Ramos (cell line): ENCODE measurements around the gene RFC1.

Experiments
- in situ Hi-C: fragments of 300-500 bp; cut with MboI; formaldehyde crosslinking; loops from one replicate; pipeline ENCODE4 v1.14.3; 2022; ENCODE audit warnings: low sequenced_read_pairs; ENCODE audit not compliant: unreplicated experiment

Gene RFC1

DNA sequence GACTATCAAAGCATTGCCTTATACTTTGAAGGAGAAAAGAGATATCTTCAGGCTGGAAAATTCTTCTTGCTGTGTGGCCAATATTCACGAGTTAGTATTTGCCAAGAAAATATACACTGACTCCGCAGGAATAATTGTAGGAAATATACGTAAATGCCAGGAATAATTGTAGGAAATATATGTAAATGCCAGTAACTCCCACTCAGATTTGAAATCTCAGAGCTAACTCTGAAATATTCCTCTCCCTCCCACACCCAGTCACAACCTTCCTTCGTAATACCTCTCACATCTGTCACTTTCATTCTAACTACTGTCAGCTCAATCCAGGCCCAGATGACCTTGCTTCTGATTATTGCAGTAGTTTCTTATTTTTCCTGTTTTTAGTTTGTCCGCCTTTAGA lies 110.3 kb downstream of the RFC1 start:
- in situ Hi-C loops, result no loop called here

DNA sequence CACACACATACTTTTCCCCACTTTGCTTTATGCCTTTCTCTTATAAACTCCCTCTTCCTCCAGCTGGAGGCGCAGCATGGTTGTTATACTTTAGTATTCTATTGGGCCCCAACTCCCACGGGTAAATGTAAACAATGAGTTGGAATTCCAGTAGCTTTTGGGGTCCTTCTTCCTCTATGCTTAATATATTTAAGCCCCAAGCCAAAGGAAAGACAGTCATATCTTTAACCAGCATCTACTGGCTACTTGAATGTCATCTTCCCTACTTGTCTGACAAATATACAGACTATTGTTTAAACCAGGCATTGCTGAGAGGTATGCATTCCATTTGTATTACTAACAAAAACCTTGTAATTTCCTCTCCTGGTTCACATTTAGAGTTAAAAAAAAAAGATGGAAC lies 110.9 kb downstream of the RFC1 start:
- in situ Hi-C loops, result no loop called here

DNA sequence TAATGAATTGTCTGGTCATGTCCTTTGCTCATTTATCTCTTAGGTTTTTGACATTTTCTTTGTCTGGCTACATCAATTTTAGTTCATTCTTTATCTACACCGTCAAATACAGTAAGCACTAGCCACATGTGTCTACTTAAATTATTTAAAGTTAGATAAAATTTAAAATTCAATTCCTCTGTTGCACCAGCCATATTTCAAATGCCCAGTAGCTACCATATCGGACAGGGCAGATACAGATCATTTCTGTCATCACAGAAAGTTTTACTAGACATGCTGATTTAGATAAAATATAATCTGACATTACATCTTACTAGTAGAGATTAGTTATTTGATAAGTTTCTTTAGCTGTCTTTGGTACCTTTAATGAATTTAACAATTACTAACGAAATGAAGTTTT lies 122.7 kb downstream of the RFC1 start:
- in situ Hi-C loops, result no loop called here
